HG03521 (cell line): Measurements from ENCODE around the gene GJB3.
"Not testable (repeated sequence)": the region's sequence is repeated elsewhere in the genome, so short reads cannot be mapped to it uniquely, and the experiment has no call there.

ENCODE experiments used
- ATAC-seq: cut with Tn5 transposase; IDR thresholded peaks from one replicate; pipeline ENCODE4 v1.9.1; 2021; ENCODE audit warnings: mild to moderate bottlenecking, moderate library complexity; ENCODE audit not compliant: unreplicated experiment

GJB3 gene

GRCh38 chr1:34759503-34760357 is 21.3 kb upstream of the GJB3 start, which contains the start of gene GJB4:
Gene GJB4, plus strand, starts transcription at chr1:34759740. Its CDS starts 1,515 bp downstream, at chr1:34761255.
- no peak for ATAC-seq

- ATAC-seq: no peak
Observed at GRCh38 chr1:34761176-34761761, 19.7 kb upstream of the GJB3 start.

- ATAC-seq: no peak
Observed at GRCh38 chr1:34761776-34762307, 19.2 kb upstream of the GJB3 start.

- no peak for ATAC-seq
Observed at GRCh38 chr1:34762474-34763141, 18.4 kb upstream of the GJB3 start.

- ATAC-seq: no peak
Observed at GRCh38 chr1:34763142-34763781, 17.8 kb upstream of the GJB3 start.

GRCh38 chr1:34768856-34769255 is 12.2 kb upstream of the GJB3 start:
- ATAC-seq: no peak

- no peak for ATAC-seq
Observed at GRCh38 chr1:34770891-34771504, 10.0 kb upstream of the GJB3 start.

GRCh38 chr1:34771573-34772371 is 9.2 kb upstream of the GJB3 start:
- ATAC-seq: no peak

GRCh38 chr1:34773114-34773513 is 7.9 kb upstream of the GJB3 start:
- not testable (repeated sequence) for ATAC-seq

GRCh38 chr1:34774957-34775356 is 6.1 kb upstream of the GJB3 start:
- no peak for ATAC-seq

- ATAC-seq: no peak
Observed at GRCh38 chr1:34776911-34777310, 4.1 kb upstream of the GJB3 start.

- ATAC-seq: no peak
Observed at GRCh38 chr1:34777519-34778321, 3.3 kb upstream of the GJB3 start.

- no peak for ATAC-seq
Observed at GRCh38 chr1:34778381-34778780, 2.6 kb upstream of the GJB3 start.

- ATAC-seq: no peak
Observed at GRCh38 chr1:34779005-34779404, 2.0 kb upstream of the GJB3 start.

GRCh38 chr1:34779526-34779925 is 1.5 kb upstream of the GJB3 start:
- ATAC-seq: no peak

- ATAC-seq: no peak
Observed at GRCh38 chr1:34779962-34780361, 1.1 kb upstream of the GJB3 start.

- no peak for ATAC-seq
Observed at GRCh38 chr1:34780528-34780927, 486 bp upstream of the GJB3 start.

GRCh38 chr1:34781844-34782391 is 904 bp downstream of the GJB3 start:
- no peak for ATAC-seq

GRCh38 chr1:34784751-34785221 is 3.8 kb downstream of the GJB3 start:
- no peak for ATAC-seq
